ENCODE measurements around the gene KHDC4. TPM values are rescaled to one million over a fixed set of nuclear protein-coding genes. Genes with fewer than 3 reads are reported as not detected.
A peak's percentile ranks its signal among the peaks of the same experiment; 100 is the strongest.

The KHDC4 gene
- total and polyA plus RNA-seq, 2 of the 13 experiments (the other 11 are each of a cell fraction or from before 2014, with no cell fraction given) = 33.5 to 92.0 TPM

- peak; percentile 44; the same call in 1 of the 2 replicates for TF ChIP-seq HDAC1 (CRISPR knock-in tag; IDR thresholded peaks at IDR 0.05)
- no peak for TF ChIP-seq NR3C1 (CRISPR knock-in tag; IDR thresholded peaks at IDR 0.05)
- no peak for TF ChIP-seq CSRNP2 (CRISPR knock-in tag; conservative IDR thresholded peaks at IDR 0.05; ENCODE audit: low read depth)
- no peak for TF ChIP-seq TAF15 (IDR thresholded peaks at IDR 0.05; ENCODE audit: low read depth, low read length, poor library complexity, severe bottlenecking)
- no peak for TF ChIP-seq YEATS4 (CRISPR knock-in tag; IDR thresholded peaks at IDR 0.05; ENCODE audit: borderline replicate concordance)
- TF ChIP-seq GPBP1L1 (CRISPR knock-in tag; IDR thresholded peaks at IDR 0.05) = no peak
- no peak for TF ChIP-seq ZNF143 (CRISPR knock-in tag; IDR thresholded peaks at IDR 0.05)
- TF ChIP-seq ZBTB8A (CRISPR knock-in tag; IDR thresholded peaks at IDR 0.05; ENCODE audit: borderline replicate concordance, low read depth) = no peak
- no peak for TF ChIP-seq GMEB1 (CRISPR knock-in tag; IDR thresholded peaks at IDR 0.05; ENCODE audit: borderline replicate concordance)
- TF ChIP-seq SOX6 (IDR thresholded peaks at IDR 0.05) = no peak
- peak; percentile 70; the same call in 1 of the 2 replicates for TF ChIP-seq SOX6 (CRISPR knock-in tag; IDR thresholded peaks at IDR 0.05)
- no peak for TF ChIP-seq JDP2 (CRISPR knock-in tag; IDR thresholded peaks at IDR 0.05; ENCODE audit: borderline replicate concordance)
- no peak for TF ChIP-seq ZNF839 (CRISPR knock-in tag; IDR thresholded peaks at IDR 0.05; ENCODE audit: borderline replicate concordance)
- TF ChIP-seq GTF2F1 (IDR thresholded peaks at IDR 0.05; ENCODE audit: low read length) = no peak
- TF ChIP-seq ATF7 (IDR thresholded peaks at IDR 0.05) = 0 out of 2 replicates have a peak, but pooled peaks have one; percentile 29
- TF ChIP-seq ATF7 (CRISPR knock-in tag; IDR thresholded peaks at IDR 0.05) = no peak
- TF ChIP-seq ZNF280D (CRISPR knock-in tag; IDR thresholded peaks at IDR 0.05) = peak; percentile 72; the same call in 1 of the 2 replicates
- TF ChIP-seq ZNF761 (CRISPR knock-in tag; conservative IDR thresholded peaks at IDR 0.05) = no peak
- no peak for TF ChIP-seq ZNF674 (CRISPR knock-in tag; IDR thresholded peaks at IDR 0.05; ENCODE audit: low read depth)
- TF ChIP-seq GABPB1 (CRISPR knock-in tag; IDR thresholded peaks at IDR 0.05) = peak; percentile 37
- no peak for TF ChIP-seq TMF1 (CRISPR knock-in tag; IDR thresholded peaks at IDR 0.05; ENCODE audit: low read depth)
- peak; percentile 95 for TF ChIP-seq KDM1A (CRISPR knock-in tag; IDR thresholded peaks at IDR 0.05)
- peak; percentile 84 for TF ChIP-seq RCOR2 (CRISPR knock-in tag; IDR thresholded peaks at IDR 0.05)
- TF ChIP-seq ZMYM2 (CRISPR knock-in tag; IDR thresholded peaks at IDR 0.05) = peak; percentile 67
Observed at GRCh38 chr1:155893389-155894142, 40.6 kb downstream of the KHDC4 start (continued).
